GM21825 (cell line): ENCODE measurements around the gene CTPS1.

Source experiments
- ATAC-seq: cut with Tn5 transposase; IDR thresholded peaks from one replicate; pipeline ENCODE4 v1.9.1; 2021; ENCODE audit warnings: mild to moderate bottlenecking, moderate library complexity; ENCODE audit not compliant: unreplicated experiment

Gene CTPS1

DNA sequence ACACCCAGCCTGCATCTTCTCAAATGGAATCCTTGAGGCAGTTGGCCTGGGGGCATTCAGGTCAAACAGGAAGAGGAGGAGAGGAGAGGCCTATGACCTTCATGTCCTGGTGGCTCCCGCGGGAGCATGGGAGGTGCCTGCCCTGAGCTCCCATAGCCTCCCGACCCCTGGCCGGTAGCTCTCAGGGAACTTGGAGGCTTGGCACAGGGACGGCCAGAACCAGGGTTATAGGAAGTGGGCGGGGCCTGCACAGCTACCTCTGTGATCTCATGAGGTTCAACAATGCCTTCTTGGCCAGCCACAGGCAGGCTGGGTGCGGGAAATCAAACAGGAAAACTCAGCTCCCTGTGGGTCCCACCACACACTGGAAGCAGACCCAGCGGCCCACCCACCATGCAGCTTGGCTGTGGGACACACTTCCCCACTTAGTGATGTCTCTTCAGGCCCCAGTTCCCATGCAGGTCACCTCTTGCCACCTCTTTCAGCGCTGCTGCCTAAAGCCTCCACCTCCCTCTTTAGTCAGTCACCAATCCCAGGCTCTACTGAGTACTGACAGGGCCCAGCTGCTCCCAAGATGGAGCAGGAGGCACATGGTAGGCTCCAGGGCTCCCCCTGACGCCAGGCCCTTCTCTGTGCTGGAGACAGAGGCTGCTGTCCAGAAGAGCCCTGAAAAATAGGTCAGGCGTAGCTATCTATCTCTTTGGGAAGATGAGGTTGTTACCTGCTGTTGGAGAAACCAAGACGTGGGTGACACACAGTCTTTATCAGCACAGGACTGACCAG, 42.2 kb downstream of the CTPS1 start, which contains the start of gene SLFNL1:
TSS of gene SLFNL1 (minus strand) at position 200 of the 783 bp plus-strand sequence. CDS start 1,065 bp downstream, outside the sequence.
- ATAC-seq: no peak

DNA sequence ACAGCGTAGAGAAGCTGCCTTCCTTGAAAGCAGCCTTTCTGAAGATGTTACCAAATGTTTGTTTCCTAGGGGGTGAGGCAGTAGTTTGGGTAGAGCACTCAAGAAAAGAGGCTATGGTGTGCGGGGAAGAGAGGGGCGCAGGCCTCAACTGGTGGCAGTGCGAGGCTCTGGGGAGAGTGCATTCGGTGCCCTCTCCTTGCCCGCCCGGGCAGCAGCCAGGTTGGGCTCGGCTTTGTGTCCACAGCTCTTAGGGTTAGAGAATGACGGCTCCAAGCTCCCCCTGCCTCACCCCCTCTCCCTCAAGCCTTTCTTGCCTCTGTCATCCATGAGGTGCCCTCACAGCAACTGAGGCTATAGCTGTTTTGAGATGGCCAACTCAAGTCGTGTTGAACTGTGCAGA, 42.9 kb downstream of the CTPS1 start:
- no peak for ATAC-seq

DNA sequence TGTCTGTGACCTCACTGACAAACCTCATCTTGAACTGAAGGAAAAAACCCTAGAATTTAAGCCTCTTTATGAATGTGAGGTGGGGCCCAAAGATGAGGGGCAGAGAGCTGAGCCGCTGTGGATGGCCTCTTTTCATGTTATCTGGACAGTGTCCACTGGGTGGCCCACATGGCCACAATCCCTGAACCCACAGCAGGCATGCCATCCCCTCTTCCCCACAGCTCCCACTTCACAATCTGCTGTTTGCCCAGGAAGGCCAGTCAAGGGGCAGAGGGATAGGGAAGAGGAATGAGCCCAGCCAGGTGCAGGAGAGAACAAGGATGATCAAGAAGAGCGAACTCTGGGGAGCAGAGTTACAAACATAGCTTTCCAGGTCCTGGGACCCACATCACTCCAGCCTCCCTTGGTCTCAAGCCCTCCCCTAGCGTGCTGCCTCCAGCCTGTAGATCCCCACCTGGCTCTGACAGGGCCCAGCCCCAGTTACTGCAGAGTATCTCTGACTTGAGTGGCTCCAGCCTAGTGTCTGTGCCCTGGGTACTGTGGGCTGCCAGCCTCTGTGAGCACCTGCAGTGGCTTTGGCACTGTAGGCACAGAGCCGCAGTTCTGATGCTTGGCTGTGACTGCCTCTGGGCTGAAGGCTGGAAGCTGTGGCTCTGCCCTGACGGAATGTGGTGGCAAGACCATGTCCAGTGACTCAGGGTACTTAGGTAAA, 43.9 kb downstream of the CTPS1 start:
- ATAC-seq: no peak

DNA sequence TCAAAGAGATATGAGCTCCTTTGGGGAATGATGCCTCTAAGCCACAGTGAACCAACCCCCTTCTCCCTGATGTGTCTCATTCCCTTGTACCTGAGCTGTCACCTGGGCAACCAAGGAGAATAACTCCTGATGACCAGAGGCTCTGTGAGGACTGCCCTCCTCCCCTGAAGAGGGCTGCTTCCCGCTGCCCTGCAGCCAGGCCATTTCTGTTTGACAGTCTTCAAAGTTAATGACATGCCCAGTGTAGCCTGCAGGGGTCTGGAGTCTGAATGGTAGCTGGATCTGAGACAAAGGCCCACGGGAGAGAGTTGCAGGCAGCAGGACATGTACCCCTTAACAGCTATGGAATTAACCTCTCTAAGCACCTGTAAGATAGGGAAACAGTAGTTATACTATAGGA, 45.5 kb downstream of the CTPS1 start:
- ATAC-seq: no peak

DNA sequence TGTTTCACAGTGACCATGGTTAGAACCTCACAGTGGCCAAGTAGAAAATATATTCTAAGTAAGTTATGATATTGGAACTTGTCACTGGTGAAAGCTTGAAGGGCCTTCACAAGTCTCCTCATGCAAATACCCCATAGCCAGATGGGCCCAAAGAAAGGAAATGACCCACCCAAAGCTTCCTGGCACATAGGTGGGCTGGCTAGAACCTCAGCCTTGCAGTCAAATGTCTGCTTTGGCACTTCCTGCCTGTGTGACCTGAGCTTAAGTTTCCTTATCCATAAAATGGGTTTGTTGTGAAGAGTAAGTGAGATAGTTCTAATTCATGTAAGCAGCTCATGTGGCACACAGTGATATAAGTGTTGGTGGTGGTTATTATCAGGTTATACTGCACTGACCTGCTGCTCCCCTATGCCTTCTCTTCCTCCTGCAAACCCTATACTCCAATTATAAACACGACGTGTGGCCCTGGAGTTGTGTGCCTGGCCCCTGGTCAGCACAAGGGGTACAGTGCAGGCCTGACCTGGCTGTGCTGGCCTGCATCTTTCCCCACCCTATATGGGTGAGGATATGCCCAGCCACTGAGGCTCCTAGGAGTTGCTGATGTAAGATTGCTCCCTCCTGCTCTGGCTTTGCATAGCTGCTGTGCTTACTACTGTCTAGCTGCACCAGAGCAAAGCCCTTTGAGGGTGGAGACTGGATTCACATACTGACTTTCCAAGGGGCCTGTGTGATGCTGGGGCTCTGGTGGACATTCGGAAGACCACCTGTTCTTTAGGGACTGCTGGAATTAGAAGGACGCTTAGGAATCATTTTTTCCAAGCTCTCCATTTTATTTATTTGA, 46.7 kb downstream of the CTPS1 start:
- no peak for ATAC-seq

DNA sequence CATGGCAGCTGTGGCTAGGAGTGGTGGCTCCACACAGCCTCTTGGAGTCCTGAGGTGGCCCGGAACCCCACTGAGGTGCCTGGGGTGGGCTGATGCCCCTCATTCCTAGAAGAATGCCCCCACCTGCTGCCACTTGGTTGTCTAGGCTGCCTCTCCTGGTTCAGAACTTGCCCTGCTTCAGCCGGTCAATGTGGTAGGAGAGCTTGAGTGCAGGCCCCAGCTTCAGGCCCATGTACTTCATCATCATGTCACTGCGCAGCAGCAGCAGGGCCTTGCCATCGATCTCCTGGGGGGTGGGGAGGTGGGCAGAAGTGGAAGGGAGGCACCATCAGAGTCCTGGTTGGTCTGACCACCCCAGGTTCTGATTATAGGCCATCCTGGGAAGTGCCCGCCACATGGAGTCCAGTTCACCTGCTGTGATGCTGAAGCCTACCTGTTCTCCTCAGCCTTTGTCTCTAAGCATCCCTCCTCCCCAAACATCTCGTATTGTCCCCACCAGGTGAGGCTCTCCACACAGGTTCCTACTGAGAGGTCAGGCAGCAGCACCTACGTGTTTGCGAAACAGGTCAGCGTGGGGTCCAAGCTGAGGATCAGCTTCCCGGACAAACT, 48.6 kb downstream of the CTPS1 start:
- no peak for ATAC-seq

DNA sequence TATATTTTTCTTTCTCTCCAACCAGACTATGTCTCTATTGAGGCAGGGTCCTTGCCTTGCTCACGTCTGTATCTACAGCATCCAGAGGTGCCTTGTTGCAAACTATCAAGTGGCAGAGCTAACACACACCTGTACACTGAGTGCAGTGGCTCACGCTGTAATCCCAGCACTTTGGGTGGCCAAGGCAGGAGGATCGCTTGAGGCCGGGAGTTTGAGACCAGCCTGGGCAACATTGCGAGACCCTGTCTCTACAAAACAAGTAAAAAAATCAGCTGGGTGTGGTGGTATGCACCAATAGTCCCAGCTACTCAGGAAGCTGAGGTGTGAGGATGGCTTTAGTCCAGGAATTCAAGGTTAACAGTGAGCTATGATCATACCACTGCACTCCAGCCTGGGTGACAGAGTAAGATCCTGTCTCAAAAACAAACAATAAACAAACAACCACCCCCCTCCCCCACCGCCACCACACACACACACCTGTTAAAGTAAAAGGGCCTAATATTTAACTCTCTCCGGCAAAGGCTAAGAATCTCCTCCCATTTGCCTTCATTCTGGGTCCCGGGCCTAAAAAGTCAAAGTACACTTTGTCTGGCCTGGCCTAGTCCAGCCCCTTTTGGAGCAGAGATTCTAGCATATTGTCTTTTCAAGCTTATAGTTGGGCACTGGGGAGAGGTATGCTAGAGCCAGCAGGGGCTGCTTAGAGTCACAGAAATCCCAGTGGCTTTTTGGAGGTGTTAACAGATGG, 51.5 kb downstream of the CTPS1 start:
- no peak for ATAC-seq

DNA sequence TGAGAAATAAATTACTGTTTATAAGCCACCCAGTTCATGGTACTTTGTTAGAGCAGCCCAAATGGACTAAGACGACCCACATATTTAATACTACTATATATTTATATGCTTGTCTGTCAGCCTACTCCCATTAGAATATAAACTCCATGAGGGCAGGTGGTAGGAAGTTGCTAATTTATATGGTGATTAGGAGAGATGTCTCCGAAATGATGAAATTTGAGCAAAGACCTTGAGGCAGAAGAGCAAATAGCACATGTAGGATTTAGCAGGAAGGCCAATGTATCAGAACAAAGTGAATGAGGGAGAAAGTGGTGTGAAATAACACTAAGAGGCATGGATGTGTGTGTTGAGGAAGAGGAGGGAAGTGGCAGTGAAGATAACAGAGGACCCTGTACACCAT, 52.7 kb downstream of the CTPS1 start:
- no peak for ATAC-seq

DNA sequence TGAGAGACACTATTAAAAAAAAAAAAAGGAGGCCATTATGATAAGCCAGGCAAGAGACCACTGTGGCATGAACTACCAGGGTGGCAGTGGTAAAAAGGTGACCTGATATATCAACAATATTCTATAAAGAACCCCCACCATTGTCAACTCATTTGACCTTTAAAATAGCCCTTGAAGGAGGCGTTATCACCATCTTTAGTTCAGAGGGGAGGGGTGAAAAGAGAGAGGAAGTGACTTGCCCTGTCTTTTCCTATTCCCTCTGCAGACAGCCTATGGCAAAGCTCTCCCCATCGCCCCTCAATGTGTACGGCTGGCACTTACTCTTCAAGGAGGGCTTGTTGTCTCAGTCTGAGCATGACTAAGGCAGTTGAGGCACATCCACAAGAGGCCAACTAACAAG, 53.8 kb downstream of the CTPS1 start:
- no peak for ATAC-seq

DNA sequence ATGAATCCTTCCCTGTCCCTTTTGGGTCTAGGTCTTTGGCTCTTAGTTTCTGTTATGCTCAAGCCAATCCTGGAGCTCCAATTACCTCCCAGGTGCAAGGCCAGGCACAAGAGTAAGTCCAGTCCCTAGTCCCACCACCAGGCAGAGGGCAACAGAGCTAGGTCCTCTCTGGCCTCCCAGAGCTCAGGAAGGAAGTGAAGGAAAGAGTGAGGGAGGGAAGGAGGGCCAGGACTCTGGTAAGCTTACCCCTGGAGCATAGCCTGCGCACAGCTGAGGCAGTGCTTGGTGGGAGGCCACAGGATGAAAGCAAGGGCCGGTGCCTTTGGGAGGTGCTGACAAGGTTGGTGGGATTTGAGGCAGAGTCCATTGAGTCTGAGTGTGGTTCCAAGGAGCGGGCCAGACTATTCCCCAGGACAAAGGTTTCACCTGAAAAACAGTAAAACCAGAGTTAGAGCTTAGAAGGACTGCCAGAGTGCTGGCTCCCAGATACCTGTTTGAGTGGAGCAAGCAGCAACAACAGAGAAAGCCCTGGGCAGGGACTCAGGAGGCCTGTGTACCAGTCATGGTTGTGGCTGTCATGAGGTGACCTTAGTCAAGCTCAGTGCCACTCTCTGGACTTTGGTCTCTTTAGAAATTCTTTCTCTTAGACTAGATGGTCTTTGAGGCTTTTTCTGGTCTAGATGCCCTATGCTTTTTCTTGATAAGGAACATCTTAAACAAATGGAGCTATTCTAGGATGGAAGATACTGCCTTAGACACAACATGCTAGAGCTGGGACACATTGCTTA, 57.8 kb downstream of the CTPS1 start:
- ATAC-seq: no peak

DNA sequence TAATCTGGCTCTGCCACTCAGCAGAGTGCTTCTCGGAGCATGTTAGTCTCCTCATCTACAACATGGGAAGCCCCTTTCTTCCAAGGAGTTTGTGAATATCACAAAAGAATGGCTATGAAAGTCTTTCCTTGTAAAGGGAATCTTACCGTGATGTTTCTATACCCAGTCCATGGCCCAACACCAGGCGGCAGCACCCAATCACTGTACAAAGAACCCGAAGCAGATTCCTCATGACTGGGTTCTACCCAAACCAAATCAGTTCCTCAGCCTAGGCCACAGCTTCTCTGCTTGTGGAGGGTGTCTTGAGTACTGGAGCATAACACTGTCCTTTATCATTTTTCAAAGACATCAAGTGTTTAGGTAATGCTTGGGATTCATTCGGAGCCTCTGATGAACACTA, 58.6 kb downstream of the CTPS1 start:
- ATAC-seq: no peak

DNA sequence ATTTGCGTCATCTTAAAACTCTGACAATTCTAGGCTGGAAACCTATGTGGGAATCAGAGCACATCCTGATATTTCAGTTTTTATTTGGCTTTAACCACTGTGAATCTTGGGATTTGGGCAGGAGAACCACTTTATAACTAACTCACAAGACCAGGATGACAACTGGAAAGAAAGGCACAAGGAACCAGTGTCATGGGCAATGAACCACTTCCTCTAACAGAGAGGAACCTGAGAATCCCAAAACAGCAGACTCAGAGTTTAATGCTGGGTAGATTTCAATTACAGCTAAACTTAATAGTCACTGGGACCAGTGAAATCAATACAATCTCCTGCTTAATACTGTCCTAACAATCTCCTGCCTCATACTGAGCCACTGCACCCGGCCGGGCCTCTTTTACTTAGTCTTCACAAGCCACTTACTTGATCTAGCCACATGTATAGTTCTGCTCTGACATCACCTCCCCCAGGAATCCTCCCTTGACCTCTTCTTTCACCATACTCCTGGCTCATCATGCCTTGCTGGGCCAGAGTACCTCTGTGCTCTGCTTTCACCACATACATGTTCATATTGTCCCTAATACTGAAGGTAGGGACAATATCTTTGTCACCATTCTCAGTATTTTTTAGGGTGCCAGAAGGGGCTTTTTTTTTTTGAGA, 62.2 kb downstream of the CTPS1 start:
- no peak for ATAC-seq

DNA sequence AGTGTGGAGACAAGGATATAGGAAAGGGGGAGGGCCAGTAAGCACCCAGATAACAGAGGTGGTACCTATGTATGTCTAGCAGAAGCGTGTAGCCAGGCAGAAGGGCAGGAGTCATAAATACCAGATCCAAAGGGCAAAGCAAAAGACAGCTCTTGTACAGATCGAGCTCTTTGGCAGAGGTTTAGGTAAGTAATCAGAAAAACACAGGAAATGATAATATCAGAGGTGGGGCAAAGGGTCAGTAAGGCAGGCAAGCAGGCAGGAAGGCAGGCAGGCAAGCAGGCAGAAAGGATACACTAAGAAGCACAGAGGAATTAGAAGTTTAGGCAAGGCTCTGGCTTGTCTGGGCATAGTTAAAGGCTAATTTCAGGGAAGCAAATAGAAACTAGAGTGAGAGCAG, 64.7 kb downstream of the CTPS1 start:
- ATAC-seq: no peak

DNA sequence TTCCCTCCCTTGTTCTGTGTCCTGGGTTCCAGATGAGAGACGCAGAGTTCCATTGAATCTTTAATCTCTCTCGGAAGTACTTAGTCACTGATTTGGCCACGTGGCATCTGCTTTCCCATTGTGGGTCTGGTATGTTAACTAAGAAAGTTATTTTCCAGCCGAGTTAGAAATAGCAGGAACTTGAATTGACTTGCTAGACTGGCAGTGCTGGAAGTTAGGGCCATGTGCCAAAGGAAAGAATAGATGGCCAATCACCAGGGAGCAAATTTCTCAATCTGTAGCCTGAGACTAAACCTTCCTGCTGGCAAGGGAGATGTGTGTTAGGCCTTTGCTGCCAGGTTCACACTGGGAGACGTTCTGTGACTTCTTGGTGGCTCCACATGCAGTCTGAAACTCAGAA, 66.2 kb downstream of the CTPS1 start:
- no peak for ATAC-seq

DNA sequence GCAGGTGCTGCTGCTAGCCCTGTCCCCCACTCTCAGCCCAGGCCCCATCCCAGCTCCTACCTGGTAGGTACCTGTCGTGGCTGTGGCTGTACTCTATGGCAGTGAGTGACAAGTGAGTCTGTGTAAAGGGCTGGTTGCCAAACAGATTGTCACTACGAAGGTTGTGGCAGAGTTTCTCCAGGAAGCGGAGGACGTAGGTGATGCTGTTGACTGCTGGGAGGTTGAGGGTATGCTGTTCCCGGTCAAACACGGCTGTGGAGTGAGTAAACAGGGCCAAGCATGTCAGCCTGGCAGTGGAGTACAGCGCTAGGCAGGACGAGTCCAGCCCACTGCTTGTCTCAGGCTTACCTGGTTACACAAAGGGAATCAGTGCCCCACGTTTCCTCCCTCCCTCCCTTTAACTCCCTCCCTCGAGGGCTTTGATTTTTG, 66.9 kb downstream of the CTPS1 start:
- no peak for ATAC-seq

DNA sequence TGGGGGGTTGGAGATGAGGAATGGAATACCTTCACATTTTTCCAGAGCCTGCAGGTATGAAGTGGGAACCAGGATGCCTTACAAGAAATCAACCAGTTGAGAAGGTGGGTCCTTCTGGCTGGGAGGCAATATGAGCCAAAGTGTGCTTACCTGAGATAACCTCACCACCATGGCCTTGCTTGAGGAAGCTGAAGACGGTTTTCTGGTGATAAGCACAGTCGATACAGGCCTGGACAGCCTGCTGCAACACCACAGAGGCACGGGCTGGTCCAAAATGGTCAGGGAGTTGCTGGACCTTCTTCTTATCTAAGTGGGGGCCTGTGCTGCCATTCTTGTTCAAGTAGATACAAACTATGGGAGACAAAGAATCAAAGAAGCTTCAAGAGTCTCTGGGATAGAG, 69.0 kb downstream of the CTPS1 start:
- ATAC-seq: no peak

DNA sequence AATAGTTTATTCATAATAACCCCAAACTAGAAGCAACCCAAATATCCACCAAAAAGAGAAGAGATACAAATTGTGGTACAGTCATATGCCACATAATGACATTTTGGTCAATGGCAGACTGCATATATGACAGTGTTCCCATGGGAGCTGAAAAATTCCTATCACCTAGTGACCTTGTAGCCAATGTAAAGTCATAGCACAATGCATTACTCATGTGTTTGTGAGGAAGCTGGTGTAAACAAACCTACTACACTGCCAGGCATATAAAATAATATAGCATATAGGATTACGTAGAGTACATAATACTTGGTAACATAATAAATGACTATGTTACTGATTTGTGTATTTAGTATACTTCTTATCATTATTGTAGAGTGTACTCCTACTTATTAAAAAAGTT, 71.5 kb downstream of the CTPS1 start:
- ATAC-seq: no peak

DNA sequence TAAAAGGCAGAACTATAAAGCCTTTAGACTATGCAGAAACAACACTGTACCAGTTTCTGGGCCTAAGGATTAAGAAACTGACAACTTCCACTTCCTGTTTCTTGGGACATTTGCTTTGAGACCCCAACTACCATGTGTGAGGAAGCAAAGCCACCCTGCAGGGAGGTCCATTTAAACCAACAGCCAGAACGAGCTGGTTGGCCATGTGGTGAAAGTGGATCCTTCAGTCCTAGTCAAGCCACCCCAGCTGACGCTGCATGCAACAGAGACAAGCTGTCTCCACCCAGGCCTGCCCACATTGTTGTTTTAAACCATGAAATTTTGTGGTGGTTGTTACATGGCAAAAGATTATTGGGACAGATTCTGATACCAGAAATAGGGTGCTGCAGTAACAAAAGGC, 73.8 kb downstream of the CTPS1 start:
- no peak for ATAC-seq

DNA sequence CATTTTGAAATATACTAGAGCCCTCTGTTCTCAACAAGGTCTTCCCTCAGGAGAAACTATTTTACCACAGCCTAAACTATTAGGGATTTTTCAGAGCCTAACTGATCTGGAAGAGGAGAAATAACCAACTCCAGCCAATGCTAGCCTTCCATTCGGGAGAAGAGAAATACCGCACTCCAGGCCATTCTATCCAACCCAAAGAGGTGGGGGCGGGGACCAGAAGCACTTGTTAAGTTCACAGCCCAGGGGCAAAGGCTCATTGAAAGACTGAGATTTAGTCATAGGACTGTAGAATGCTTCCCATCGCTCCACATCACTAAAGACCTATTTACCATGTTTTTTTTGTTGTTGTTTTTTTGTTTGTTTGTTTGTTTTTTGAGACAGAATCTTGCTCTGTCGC, 77.4 kb downstream of the CTPS1 start:
- ATAC-seq: no peak
